ENCODE results near the gene MRE11. TPM values are rescaled to one million over a fixed set of nuclear protein-coding genes. Genes with fewer than 3 reads are reported as not detected.

The MRE11 gene
- polyA plus RNA-seq, 1 donor (not counting 4 experiments of a cell fraction or from before 2014, with no cell fraction given) = 12.4 TPM

- Histone ChIP-seq H3K4me3 (ENCODE audit: control insufficient read depth in 2 of 3, extremely low read depth in 1 of 3, insufficient read depth in 2 of 3, low read depth in 1 of 3, low read length in 3 of 3) (peak overlapping the region in 1 of 3 experiments; percentile 46), H3K9me1 (ENCODE audit: control insufficient read depth, extremely low read depth, insufficient read depth, low read length) (no peaks in the 10 kb centered on the region), H3K27me3 (ENCODE audit: control insufficient read depth, extremely low read depth, insufficient read depth, low read length) (peaks cover 32% of the 10 kb centered on the region), H4K20me1 (ENCODE audit: control insufficient read depth, extremely low read depth, insufficient read depth, low read length) (no peaks in the 10 kb centered on the region), H3K9ac (ENCODE audit: control insufficient read depth, extremely low read depth, insufficient read depth, low read length) (no peak overlapping the region), H2AFZ (ENCODE audit: control insufficient read depth, low read length) (no peak overlapping the region), H3K27ac (ENCODE audit: control insufficient read depth, insufficient read depth, low read length) (no peak overlapping the region), H3K4me2 (ENCODE audit: control insufficient read depth, extremely low read depth, insufficient read depth, low read depth, low read length) (peak overlapping the region; percentile 77), H3K4me1 (ENCODE audit: control insufficient read depth, extremely low read depth, insufficient read depth, low read length) (peaks cover 11% of the 10 kb centered on the region), H3K36me3 (ENCODE audit: control insufficient read depth in 2 of 2, extremely low read depth in 1 of 2, insufficient read depth in 2 of 2, low read length in 2 of 2) (no peaks in the 10 kb centered on the region), H3K79me2 (ENCODE audit: control insufficient read depth, insufficient read depth, low read length) (no peaks in the 10 kb centered on the region), H3K9me3 (ENCODE audit: control insufficient read depth, low read depth, low read length) (no peaks in the 10 kb centered on the region)
- FAIRE-seq = no peak
- dilution Hi-C loops (cut with MboI; ENCODE audit: extremely low pct_ligation_motif_present, low sequenced_read_pairs) = no loop called here
- DNase-seq (ENCODE audit: low read depth, low spot score) = no peak
- TF ChIP-seq CTCF (optimal IDR thresholded peaks at IDR 0.05 in 1 of 3, IDR thresholded peaks at IDR 0.05 in 1 of 3, conservative IDR thresholded peaks at IDR 0.05 in 1 of 3; ENCODE audit: extremely low read depth in 1 of 3, insufficient read depth in 2 of 3, low read length in 3 of 3) (no peak), EZH2 (IDR thresholded peaks at IDR 0.05; ENCODE audit: low read length) (no peak)
These were observed 93.2 kb downstream of the MRE11 start for GRCh38 chr11:94400457-94400838.

- H3K9me3 ChIP-seq (ENCODE audit: control insufficient read depth, low read depth, low read length) = no peaks in the 10 kb centered on the region
- no peak overlapping the region for H3K9ac ChIP-seq (ENCODE audit: control insufficient read depth, extremely low read depth, insufficient read depth, low read length)
- H3K4me3 ChIP-seq (ENCODE audit: control insufficient read depth in 2 of 3, extremely low read depth in 1 of 3, insufficient read depth in 2 of 3, low read depth in 1 of 3, low read length in 3 of 3) = no peak overlapping the region
- H3K79me2 ChIP-seq (ENCODE audit: control insufficient read depth, insufficient read depth, low read length) = no peaks in the 10 kb centered on the region
- peaks cover 32% of the 10 kb centered on the region for H3K27me3 ChIP-seq (ENCODE audit: control insufficient read depth, extremely low read depth, insufficient read depth, low read length)
- H3K4me2 ChIP-seq (ENCODE audit: control insufficient read depth, extremely low read depth, insufficient read depth, low read depth, low read length) = no peak overlapping the region
- no peak overlapping the region for H3K27ac ChIP-seq (ENCODE audit: control insufficient read depth, insufficient read depth, low read length)
- H4K20me1 ChIP-seq (ENCODE audit: control insufficient read depth, extremely low read depth, insufficient read depth, low read length) = no peaks in the 10 kb centered on the region
- H3K4me1 ChIP-seq (ENCODE audit: control insufficient read depth, extremely low read depth, insufficient read depth, low read length) = peaks cover 11% of the 10 kb centered on the region
- FAIRE-seq (no peak), DNase-seq (ENCODE audit: low read depth, low spot score) (no peak)
- no peaks in the 10 kb centered on the region for H3K9me1 ChIP-seq (ENCODE audit: control insufficient read depth, extremely low read depth, insufficient read depth, low read length)
- no peak overlapping the region for H2AFZ ChIP-seq (ENCODE audit: control insufficient read depth, low read length)
- H3K36me3 ChIP-seq (ENCODE audit: control insufficient read depth in 2 of 2, extremely low read depth in 1 of 2, insufficient read depth in 2 of 2, low read length in 2 of 2) = no peaks in the 10 kb centered on the region
- TF ChIP-seq CTCF (optimal IDR thresholded peaks at IDR 0.05 in 1 of 3, IDR thresholded peaks at IDR 0.05 in 1 of 3, conservative IDR thresholded peaks at IDR 0.05 in 1 of 3; ENCODE audit: extremely low read depth in 1 of 3, insufficient read depth in 2 of 3, low read length in 3 of 3) (no peak), EZH2 (IDR thresholded peaks at IDR 0.05; ENCODE audit: low read length) (no peak)
- dilution Hi-C loops (cut with MboI; ENCODE audit: extremely low pct_ligation_motif_present, low sequenced_read_pairs) = no loop called here
These were observed 93.6 kb downstream of the MRE11 start for GRCh38 chr11:94400050-94400449.
